GM10248 (cell line): Measurements from ENCODE around the gene KRTAP8-1.

Source experiments
- CTCF ChIA-PET: fragments of 300-600 bp; sonication (Branson Sonifier 250); formaldehyde crosslinking; extraction: SDS; loops from one replicate; lab custom pipeline; 2021; ENCODE audit warnings: antibody characterized with exemption; lab: Yijun Ruan, JAX
- POLR2A ChIA-PET: fragments of 350-650 bp; sonication (Branson Sonifier 250); formaldehyde crosslinking; extraction: SDS; loops from one replicate; lab custom pipeline; 2020; ENCODE audit warnings: antibody characterized with exemption; lab: Yijun Ruan, JAX
- DNase-seq: peaks from one replicate; pipeline ENCODE4 v3.0.0; 2012; ENCODE audit errors: extremely low spot score
- CTCF ChIP-seq: IDR thresholded peaks from 2 replicates; pipeline ENCODE4 v1.5.1; 2012; ENCODE audit warnings: mild to moderate bottlenecking, low read depth; ENCODE audit errors: extremely low read depth, missing control alignments, control extremely low read depth

Gene KRTAP8-1

DNA sequence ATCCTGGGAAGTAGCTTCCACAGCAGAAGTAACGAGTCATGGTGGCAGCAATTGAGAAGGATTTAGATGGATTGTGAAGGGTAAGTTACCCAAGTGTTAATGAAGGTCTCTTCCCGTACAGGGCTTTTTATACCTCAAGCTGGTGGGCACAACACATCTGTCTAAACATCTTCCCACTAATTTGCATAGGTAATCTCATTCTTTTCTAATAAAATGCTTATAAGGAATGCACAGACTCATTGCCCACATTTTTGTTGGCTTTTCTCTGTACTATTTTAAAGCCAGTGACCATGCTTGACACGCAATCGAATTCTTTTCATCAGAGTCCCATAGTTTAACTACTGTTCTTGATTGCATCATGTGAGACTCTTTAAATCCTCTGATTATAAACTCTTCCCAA is 16.6 kb upstream of the KRTAP8-1 start, which contains the start of gene KRTAP7-1:
KRTAP7-1 (minus strand) TSS at position 101 of the 400 bp plus-strand sequence; CDS start at position 40, 61 bp downstream.
- ChIA-PET CTCF (interaction anchor here (1.6 kb wide), 1 partner anchor 257 kb away, joined by 3 read pairs; no protein-coding TSS in a partner anchor), POLR2A (no interaction called here)

GRCh38 chr21:30818837-30819610 is 6.0 kb upstream of the KRTAP8-1 start:
- no peak for DNase-seq
- ChIA-PET POLR2A (no interaction called here), CTCF (no interaction called here)
- no peak for TF ChIP-seq CTCF

More for the DNA sequence above, 16.6 kb upstream of the KRTAP8-1 start, which contains the start of gene KRTAP7-1:
- TF ChIP-seq CTCF: no peak
- no peak for DNase-seq

DNA sequence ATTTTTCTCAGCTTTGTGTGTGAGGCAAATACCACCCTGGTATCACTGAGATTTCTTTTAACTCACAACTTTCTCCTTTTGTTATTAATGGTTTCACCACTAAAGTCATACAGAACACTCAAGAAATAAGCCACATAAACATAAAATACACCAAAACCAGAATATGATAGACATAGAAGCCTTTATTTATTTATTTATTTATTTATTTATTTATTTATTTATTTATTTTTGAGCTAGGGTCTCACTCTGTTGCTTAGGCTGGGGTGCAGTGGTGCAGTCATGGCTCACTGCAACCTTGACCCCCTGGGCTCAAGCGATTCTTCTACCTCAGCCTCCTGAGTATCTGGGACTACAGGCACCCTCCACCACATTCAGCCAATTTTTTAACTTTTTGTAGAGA is 12.5 kb downstream of the KRTAP8-1 start:
- ChIA-PET CTCF (interaction anchor here (1.4 kb wide), 1 partner anchor 12 kb away, joined by 3 read pairs; no protein-coding TSS in a partner anchor), POLR2A (no interaction called here)
- no peak for DNase-seq
- no peak for TF ChIP-seq CTCF

- no peak for DNase-seq
- CTCF ChIA-PET: no interaction called here
- POLR2A ChIA-PET: no interaction called here
- no peak for TF ChIP-seq CTCF
Observed at GRCh38 chr21:30793581-30794314, 19.3 kb downstream of the KRTAP8-1 start.

GRCh38 chr21:30779249-30779648 is 33.8 kb downstream of the KRTAP8-1 start:
- no peak for TF ChIP-seq CTCF
- ChIA-PET CTCF (no interaction called here), POLR2A (no interaction called here)
- no peak for DNase-seq

DNA sequence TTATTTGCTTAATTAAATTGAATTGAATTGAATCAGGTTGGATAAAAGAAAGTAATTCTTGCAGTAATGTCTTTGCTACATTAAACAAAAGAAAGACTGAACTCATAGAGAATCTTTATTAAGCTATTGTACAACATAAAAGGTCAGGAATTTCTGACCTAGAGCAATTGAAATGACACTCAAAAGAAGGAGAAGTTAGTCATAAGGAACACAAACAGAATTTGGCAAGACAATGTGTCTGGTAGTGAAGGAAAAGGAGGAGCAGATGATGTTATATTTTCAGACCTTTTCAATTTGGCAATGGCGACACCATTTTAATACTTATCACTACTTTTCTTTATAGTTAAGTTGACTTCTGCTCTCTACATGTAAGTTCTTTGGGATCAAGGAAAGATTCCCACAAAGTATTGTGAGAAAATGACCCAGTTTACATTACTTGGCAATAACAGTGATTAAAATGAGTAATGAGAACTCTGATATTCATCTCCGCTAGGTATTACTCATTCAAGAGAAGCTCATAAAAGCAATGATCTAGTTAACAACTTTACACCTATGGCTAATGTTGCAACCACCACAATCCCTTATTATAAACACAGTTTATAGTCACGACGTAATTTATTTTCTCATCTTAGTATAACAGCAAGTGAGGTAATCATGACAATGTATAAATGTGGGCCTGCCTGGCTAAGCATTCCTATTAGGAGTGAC is 43.2 kb downstream of the KRTAP8-1 start:
- no peak for TF ChIP-seq CTCF
- CTCF ChIA-PET: no interaction called here
- POLR2A ChIA-PET: no interaction called here
- DNase-seq: no peak
